ENCODE measurements around the gene RNF5.
"Not testable (repeated sequence)": the region's sequence is repeated elsewhere in the genome, so short reads cannot be mapped to it uniquely, and the experiment has no call there.

- TF ChIP-seq, protein P1, sequence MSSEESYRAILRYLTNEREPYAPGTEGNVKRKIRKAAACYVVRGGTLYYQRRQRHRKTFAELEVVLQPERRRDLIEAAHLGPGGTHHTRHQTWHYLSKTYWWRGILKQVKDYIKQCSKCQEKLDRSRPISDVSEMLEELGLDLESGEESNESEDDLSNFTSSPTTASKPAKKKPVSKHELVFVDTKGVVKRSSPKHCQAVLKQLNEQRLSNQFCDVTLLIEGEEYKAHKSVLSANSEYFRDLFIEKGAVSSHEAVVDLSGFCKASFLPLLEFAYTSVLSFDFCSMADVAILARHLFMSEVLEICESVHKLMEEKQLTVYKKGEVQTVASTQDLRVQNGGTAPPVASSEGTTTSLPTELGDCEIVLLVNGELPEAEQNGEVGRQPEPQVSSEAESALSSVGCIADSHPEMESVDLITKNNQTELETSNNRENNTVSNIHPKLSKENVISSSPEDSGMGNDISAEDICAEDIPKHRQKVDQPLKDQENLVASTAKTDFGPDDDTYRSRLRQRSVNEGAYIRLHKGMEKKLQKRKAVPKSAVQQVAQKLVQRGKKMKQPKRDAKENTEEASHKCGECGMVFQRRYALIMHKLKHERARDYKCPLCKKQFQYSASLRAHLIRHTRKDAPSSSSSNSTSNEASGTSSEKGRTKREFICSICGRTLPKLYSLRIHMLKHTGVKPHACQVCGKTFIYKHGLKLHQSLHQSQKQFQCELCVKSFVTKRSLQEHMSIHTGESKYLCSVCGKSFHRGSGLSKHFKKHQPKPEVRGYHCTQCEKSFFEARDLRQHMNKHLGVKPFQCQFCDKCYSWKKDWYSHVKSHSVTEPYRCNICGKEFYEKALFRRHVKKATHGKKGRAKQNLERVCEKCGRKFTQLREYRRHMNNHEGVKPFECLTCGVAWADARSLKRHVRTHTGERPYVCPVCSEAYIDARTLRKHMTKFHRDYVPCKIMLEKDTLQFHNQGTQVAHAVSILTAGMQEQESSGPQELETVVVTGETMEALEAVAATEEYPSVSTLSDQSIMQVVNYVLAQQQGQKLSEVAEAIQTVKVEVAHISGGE (CRISPR knock-in tag; IDR thresholded peaks at IDR 0.05) = not testable (repeated sequence)
- not testable (repeated sequence) for TF ChIP-seq SMAD3 (CRISPR knock-in tag; conservative IDR thresholded peaks at IDR 0.05); SP1 (CRISPR knock-in tag; IDR thresholded peaks at IDR 0.05); IRF1 (CRISPR knock-in tag; IDR thresholded peaks at IDR 0.05; ENCODE audit: borderline replicate concordance); EGR1 (conservative IDR thresholded peaks at IDR 0.05); FOS (IDR thresholded peaks at IDR 0.05; ENCODE audit: extremely low read depth, insufficient read length); HCFC1 (IDR thresholded peaks at IDR 0.05; ENCODE audit: low read depth, low read length); EHMT2 (IDR thresholded peaks at IDR 0.05)
- peak; percentile 34; the same call in 1 of the 2 replicates for TF ChIP-seq POLR2A (conservative IDR thresholded peaks at IDR 0.05)
- TF ChIP-seq POLR2AphosphoS5 (IDR thresholded peaks at IDR 0.05; ENCODE audit: control insufficient read depth, insufficient read depth, low read depth, low read length) = peak; percentile 36; the same call in 1 of the 2 replicates
Measured at GRCh38 chr6:32186151-32186840, 8.1 kb downstream of the RNF5 start.

Data from K562 (cell line).